GM18519 (cell line): ENCODE results near the gene TAP1.
"Not testable (repeated sequence)": the region's sequence is repeated elsewhere in the genome, so short reads cannot be mapped to it uniquely, and the experiment has no call there.

Experiments
- ATAC-seq: cut with Tn5 transposase; IDR thresholded peaks from one replicate; pipeline ENCODE4 v1.9.1; 2021; ENCODE audit warnings: mild to moderate bottlenecking, moderate library complexity; ENCODE audit not compliant: unreplicated experiment, low FRiP score

TAP1 gene

GRCh38 chr6:32814145-32814544 lies 39.4 kb downstream of the TAP1 start:
- ATAC-seq: no peak

DNA sequence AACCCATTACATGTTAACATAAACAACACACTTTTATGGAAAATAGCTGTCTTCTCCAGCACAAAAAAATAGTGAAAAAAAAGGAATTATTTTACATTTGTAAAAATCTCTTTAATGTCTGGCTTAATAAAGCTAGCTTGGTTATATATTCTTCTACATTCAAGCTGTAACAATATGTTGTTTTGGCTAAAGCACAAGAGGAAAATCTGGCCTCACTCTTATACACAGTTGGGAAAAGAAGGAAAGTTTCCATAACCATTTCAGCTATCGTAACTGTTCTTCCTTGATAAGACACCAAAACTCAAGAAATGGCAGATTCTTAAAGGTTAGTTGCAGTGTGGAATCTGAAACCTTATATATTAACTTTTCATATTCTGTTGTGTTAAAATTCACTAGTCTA lies 44.3 kb downstream of the TAP1 start:
- no peak for ATAC-seq

DNA sequence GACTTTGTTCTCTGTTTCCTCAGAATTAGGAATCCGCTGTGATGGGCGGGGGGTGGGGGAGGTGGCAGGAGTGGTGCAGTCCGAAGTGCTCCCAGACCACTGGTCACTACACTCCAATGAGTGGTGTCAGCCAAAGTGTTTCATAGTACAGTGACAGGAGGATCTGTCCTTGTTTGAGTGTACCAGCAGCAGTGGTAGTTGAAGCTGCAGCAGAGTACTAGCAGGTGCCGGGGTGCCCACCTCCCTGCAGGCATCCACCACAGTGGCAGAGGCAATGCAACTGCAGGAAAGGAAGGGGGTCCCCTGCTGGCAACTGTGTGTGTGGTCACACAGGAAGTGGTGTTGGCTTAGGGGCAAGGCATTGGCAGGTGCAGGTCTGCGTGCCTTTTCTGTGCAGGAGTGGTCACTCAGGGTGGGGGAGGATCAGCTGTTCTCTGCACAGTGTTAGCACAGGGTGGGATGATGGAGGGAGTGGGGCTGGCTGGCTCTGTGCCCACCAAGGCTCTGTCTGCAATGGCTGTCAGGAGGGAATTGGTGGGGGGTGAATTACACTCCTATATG lies 46.4 kb downstream of the TAP1 start:
- no peak for ATAC-seq

GRCh38 chr6:32805404-32805803 lies 48.1 kb downstream of the TAP1 start:
- not testable (repeated sequence) for ATAC-seq

DNA sequence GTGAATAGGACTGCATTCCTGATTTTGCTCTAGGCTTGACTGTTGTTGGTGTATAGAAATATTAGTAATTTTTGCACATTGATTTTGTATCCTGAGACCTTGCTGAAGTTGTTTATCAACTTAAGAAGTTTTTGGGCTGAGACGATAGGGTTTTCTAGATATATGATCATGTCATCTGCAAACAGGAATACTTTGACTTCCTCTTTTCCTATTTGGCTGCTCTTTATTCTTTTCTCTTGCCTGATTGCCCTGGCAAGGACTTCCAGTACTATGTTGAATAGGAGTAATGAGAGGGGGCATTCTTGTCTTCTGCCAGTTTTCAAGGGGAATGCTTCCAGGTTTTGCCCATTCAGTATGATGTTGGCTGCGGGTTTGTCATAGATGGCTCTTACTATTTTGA lies 50.1 kb downstream of the TAP1 start:
- ATAC-seq: no peak

DNA sequence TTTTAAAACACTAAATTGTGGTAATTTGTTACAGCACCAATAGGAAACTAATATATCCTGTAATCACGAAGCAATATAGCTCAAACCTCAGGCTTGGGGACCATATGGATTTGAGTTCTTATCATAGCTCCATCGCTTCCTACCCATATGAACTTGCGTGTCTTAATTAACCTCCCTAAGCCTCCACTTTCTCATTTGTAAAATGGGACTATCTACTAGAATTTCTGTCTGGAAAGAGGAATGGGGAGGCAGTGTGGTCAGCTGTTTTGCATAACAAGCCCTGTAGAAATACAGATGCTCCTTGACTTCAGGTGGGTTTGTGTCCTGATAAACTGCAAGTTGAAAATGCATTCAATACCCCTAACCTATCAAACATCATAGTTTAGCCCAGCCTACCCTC lies 53.8 kb downstream of the TAP1 start:
- ATAC-seq: no peak

- no peak for ATAC-seq
Observed at GRCh38 chr6:32799168-32799567, 54.3 kb downstream of the TAP1 start.

GRCh38 chr6:32796848-32797776 lies 56.4 kb downstream of the TAP1 start:
- ATAC-seq: no peak
